Mesenchymal stem cell (in vitro differentiated cells and primary cell): ENCODE results near the gene SERPINB11.

Experiments
- DNase-seq: peaks from one replicate; pipeline ENCODE4 v3.0.0-alpha.2; 2013
- H2AFZ ChIP-seq: one replicate; pipeline ENCODE4 v1.6.1; 2013; ENCODE audit warnings: low read depth, mild to moderate bottlenecking, control low read depth, inconsistent platforms, low read length, moderate library complexity
- H2AK5ac ChIP-seq: 2 replicates; pipeline ENCODE4 v1.6.1; 2013; ENCODE audit warnings: low read length, moderate library complexity, mild to moderate bottlenecking, inconsistent platforms; ENCODE audit not compliant: severe bottlenecking
- H2BK120ac ChIP-seq: one replicate; pipeline ENCODE4 v1.6.1; 2013; ENCODE audit warnings: low read depth, mild to moderate bottlenecking, inconsistent platforms, low read length, moderate library complexity
- H2BK12ac ChIP-seq, 2 experiments: one replicate each; pipeline ENCODE4 v1.6.1; 2013; ENCODE audit warnings: inconsistent platforms in 2 of 2, low read length in 2 of 2, mild to moderate bottlenecking in 2 of 2, moderate library complexity in 2 of 2, control low read depth in 1 of 2
- H2BK15ac ChIP-seq: one replicate; pipeline ENCODE4 v1.6.1; 2013; ENCODE audit warnings: mild to moderate bottlenecking, low read depth, inconsistent platforms; ENCODE audit not compliant: poor library complexity, severe bottlenecking
- H2BK5ac ChIP-seq: 2 replicates; pipeline ENCODE4 v1.6.1; 2013; ENCODE audit warnings: low read depth, mild to moderate bottlenecking, low read length, control low read depth, inconsistent platforms; ENCODE audit not compliant: poor library complexity, severe bottlenecking
- H3K14ac ChIP-seq, 2 experiments: one replicate each; pipeline ENCODE4 v1.6.1; 2013; ENCODE audit warnings: inconsistent platforms in 2 of 2, low read length in 2 of 2, control low read depth in 1 of 2, mild to moderate bottlenecking in 1 of 2, moderate library complexity in 1 of 2
- H3K18ac ChIP-seq, 2 experiments: one replicate each; pipeline ENCODE4 v1.6.1; 2013; ENCODE audit warnings: inconsistent platforms in 2 of 2, low read length in 2 of 2, control low read depth in 1 of 2, low read depth in 1 of 2, mild to moderate bottlenecking in 1 of 2
- H3K23ac ChIP-seq, 2 experiments: one replicate each; pipeline ENCODE4 v1.6.1; 2013; ENCODE audit warnings: inconsistent platforms in 2 of 2, low read length in 2 of 2, mild to moderate bottlenecking in 2 of 2, moderate library complexity in 2 of 2, control low read depth in 1 of 2
- H3K27ac ChIP-seq: 2 replicates; pipeline ENCODE4 v1.5.1; 2013; ENCODE audit warnings: mild to moderate bottlenecking, moderate library complexity, low read length, control low read depth, inconsistent platforms; ENCODE audit not compliant: poor library complexity, severe bottlenecking
- H3K27me3 ChIP-seq, 2 experiments: 2 replicates each; pipeline versions ENCODE4 v1.6.1 to v1.7.0; 2013; ENCODE audit warnings: low read length in 2 of 2, mild to moderate bottlenecking in 2 of 2, moderate library complexity in 2 of 2, control low read depth in 1 of 2, inconsistent platforms in 1 of 2; ENCODE audit not compliant: control insufficient read depth in 1 of 2, insufficient read depth in 1 of 2
- H3K36me3 ChIP-seq, 2 experiments: 2 replicates each; pipeline versions ENCODE4 v1.6.1 to v1.7.0; 2013; ENCODE audit warnings: low read length in 2 of 2, control low read depth in 1 of 2, inconsistent platforms in 1 of 2, low read depth in 1 of 2, mild to moderate bottlenecking in 1 of 2; ENCODE audit not compliant: insufficient read depth in 2 of 2, control insufficient read depth in 1 of 2
- H3K4ac ChIP-seq, 2 experiments: one replicate each; pipeline ENCODE4 v1.6.1; 2013; ENCODE audit warnings: inconsistent platforms in 2 of 2, low read length in 2 of 2, mild to moderate bottlenecking in 2 of 2, moderate library complexity in 2 of 2, control low read depth in 1 of 2, low read depth in 1 of 2
- H3K4me1 ChIP-seq: 2 replicates; pipeline ENCODE4 v1.6.1; 2013; ENCODE audit warnings: low read depth, low read length, control low read depth; ENCODE audit not compliant: control insufficient read depth, insufficient read depth
- H3K4me2 ChIP-seq: 2 replicates; pipeline ENCODE4 v1.6.1; 2013; ENCODE audit warnings: low read length, mild to moderate bottlenecking, inconsistent platforms; ENCODE audit not compliant: poor library complexity, severe bottlenecking
- H3K4me3 ChIP-seq, 2 experiments: 2 replicates each; pipeline versions ENCODE4 v1.5.1 to v1.7.0; 2013; ENCODE audit warnings: low read length in 2 of 2, mild to moderate bottlenecking in 2 of 2, control low read depth in 1 of 2, low read depth in 1 of 2; ENCODE audit not compliant: insufficient read depth in 1 of 2
- H3K79me1 ChIP-seq: replicated peaks from 2 replicates; pipeline ENCODE4 v1.6.1; 2013; ENCODE audit warnings: mild to moderate bottlenecking, control low read depth, low read length, inconsistent platforms; ENCODE audit not compliant: poor library complexity, severe bottlenecking
- H3K9ac ChIP-seq: 2 replicates; pipeline ENCODE4 v1.7.0; 2013; ENCODE audit warnings: mild to moderate bottlenecking, low read length, moderate library complexity
- H3K9me3 ChIP-seq: 2 replicates; pipeline ENCODE4 v1.7.0; 2013; ENCODE audit warnings: mild to moderate bottlenecking, low read length; ENCODE audit not compliant: control insufficient read depth
- H4K8ac ChIP-seq: one replicate; pipeline ENCODE4 v1.6.1; 2013; ENCODE audit warnings: inconsistent platforms, mild to moderate bottlenecking, low read length, moderate library complexity
- H4K91ac ChIP-seq: one replicate; pipeline ENCODE4 v1.6.1; 2013; ENCODE audit warnings: mild to moderate bottlenecking, low read length, inconsistent platforms
- WGBS: methylation state at CpG from one replicate; pipeline ENCODE4 v1.1.7; 2013; ENCODE audit warnings: mixed read lengths; 5-methylcytosine and 5-hydroxymethylcytosine counted together

Gene SERPINB11

DNA sequence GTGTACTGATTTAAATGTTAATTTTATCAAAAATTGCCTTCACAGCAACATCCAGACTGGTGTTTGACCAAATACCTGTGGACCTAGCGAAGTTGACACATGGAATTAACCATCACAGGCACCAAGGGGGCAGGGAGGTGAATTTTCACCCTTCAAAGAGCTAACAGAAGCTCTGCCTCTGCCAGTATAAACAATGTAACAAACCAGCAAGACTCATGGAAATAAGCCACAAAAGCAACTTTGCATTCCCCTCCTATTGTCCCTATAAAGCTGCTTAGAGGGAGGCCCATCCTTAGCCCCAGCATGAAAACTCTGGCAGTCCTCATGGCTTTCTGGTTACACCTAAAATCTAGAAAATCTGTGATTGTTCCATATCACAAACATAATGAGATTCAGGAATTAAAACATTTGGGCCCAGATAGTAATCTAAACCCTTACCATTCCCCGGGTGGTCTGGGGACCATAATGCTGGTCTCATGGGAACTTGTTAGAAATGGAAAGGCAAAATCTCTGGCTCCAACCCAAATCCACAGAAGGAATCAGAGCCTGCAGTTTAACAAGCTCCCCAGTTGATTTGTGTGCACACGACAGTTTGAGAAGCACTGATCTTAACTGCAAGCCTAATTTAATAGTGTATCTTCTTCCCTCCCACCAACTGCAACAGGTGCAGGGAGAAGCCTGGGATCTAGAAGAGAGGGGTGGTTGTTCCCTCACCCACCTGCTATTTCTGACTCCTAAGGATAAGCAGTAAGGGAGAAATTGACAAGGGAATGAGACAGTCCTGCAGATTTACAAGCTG lies 23.1 kb downstream of the SERPINB11 start:
- DNase-seq, result no peak
- Histone ChIP-seq H3K18ac (no peak overlapping the region), H3K36me3 (no peaks in the 10 kb centered on the region), H3K4me1 (no peaks in the 10 kb centered on the region), H4K8ac (no peak overlapping the region), H3K79me1 (no peaks in the 10 kb centered on the region), H3K4ac (no peak overlapping the region), H3K23ac (no peak overlapping the region), H2BK15ac (no peak overlapping the region), H3K9me3 (no peaks in the 10 kb centered on the region), H3K4me3 (no peak overlapping the region), H3K14ac (no peak overlapping the region), H2AFZ (no peak overlapping the region), H3K4me2 (no peak overlapping the region), H2AK5ac (no peak overlapping the region), H3K9ac (no peak overlapping the region), H2BK12ac (no peak overlapping the region), H3K27me3 (no peaks in the 10 kb centered on the region), H3K27ac (no peak overlapping the region), H2BK120ac (no peak overlapping the region), H2BK5ac (no peak overlapping the region), H4K91ac (no peak overlapping the region)
- whole genome bisulfite sequencing, result 37% methylated on average over 2 of the region's 3 CpGs

DNA sequence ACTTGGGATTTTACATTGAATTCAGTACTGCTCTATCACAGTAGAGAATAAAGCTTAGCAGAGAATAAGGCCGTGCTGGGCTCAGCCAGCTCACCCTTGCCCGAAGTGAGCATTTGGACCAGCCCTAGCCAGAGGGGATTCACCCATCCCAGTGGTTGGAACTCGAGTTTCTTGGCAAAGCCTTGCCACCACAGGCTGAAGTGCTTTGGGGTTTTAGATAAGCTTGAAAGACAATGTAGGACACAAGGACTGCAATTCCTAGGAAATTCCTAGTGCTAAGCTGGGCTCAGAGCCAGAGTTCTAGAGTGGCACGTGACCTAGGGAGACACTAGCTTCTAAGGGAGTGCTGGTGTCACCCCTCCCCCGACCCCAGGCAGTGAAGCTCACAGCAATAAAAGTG lies 28.0 kb downstream of the SERPINB11 start:
- Histone ChIP-seq H3K9ac (no peak overlapping the region), H2AK5ac (no peak overlapping the region), H3K14ac (no peak overlapping the region), H3K36me3 (no peaks in the 10 kb centered on the region), H3K23ac (peak overlapping the region in 1 of 2 experiments; percentile 11), H4K91ac (no peak overlapping the region), H2BK120ac (no peak overlapping the region), H3K27me3 (peaks cover 0 to 6% of the 10 kb centered on the region in 2 experiments), H2AFZ (no peak overlapping the region), H2BK15ac (no peak overlapping the region), H3K18ac (no peak overlapping the region), H3K4me3 (no peak overlapping the region), H3K27ac (no peak overlapping the region), H3K4me2 (no peak overlapping the region), H2BK12ac (no peak overlapping the region), H4K8ac (no peak overlapping the region), H3K79me1 (no peaks in the 10 kb centered on the region), H3K9me3 (no peaks in the 10 kb centered on the region), H3K4me1 (no peaks in the 10 kb centered on the region), H2BK5ac (no peak overlapping the region), H3K4ac (no peak overlapping the region)
- 51% methylated on average over 5 of the region's 5 CpGs for WGBS
- DNase-seq, result no peak

DNA sequence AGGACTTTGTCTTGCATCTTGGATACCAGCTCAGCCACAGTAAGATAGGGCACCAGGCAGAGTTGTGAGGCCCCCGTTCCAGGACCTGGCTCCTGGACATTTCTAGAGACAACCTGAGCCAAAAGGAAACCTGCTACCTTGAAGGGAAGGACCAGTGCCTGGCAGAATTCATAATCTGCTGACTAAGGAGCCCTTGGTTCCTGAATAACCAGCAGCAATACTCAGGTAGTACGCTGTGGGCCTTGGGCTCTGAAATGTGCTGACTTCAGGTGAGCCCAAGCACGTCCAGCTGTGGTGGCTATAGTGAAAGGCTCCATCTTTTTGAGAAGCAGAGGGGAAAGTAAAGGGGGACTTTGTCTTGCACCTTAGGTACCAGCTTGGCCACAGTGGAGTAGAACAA lies 28.5 kb downstream of the SERPINB11 start:
- Histone ChIP-seq H2BK5ac (no peak overlapping the region), H3K18ac (no peak overlapping the region), H2AK5ac (no peak overlapping the region), H2BK15ac (no peak overlapping the region), H3K27ac (no peak overlapping the region), H3K4me3 (no peak overlapping the region), H3K36me3 (no peaks in the 10 kb centered on the region), H4K8ac (no peak overlapping the region), H2BK120ac (no peak overlapping the region), H3K23ac (no peak overlapping the region), H3K79me1 (no peaks in the 10 kb centered on the region), H3K9me3 (no peaks in the 10 kb centered on the region), H2BK12ac (no peak overlapping the region), H3K14ac (no peak overlapping the region), H4K91ac (no peak overlapping the region), H3K4ac (no peak overlapping the region), H3K4me1 (no peaks in the 10 kb centered on the region), H2AFZ (no peak overlapping the region), H3K9ac (no peak overlapping the region), H3K4me2 (no peak overlapping the region), H3K27me3 (peaks cover 0 to 6% of the 10 kb centered on the region in 2 experiments)
- WGBS, result 81% methylated on average over 3 of the region's 3 CpGs
- no peak for DNase-seq

DNA sequence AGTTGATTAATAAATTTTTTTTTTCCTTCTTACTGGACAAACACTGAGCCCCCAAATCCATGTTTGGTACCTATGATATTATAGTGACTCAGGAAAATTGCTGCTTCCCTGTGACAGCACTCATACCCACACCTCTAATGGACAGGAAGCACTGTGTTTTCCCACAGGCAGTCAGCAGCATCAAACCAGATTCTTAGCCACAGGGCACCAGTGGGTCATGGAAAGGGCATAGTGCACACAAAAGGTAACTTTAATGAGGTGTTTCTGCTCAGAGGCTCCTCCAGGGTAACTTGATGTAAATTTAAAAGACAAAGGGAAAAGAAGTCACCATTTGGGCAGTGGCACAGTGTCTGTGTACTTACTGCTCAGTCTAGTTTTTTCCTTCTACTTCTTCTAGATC lies 34.1 kb downstream of the SERPINB11 start:
- Histone ChIP-seq H3K79me1 (no peaks in the 10 kb centered on the region), H4K91ac (no peak overlapping the region), H2BK5ac (no peak overlapping the region), H3K9ac (no peak overlapping the region), H3K27me3 (peaks cover 1 to 3% of the 10 kb centered on the region in 2 experiments), H3K14ac (no peak overlapping the region), H2BK120ac (no peak overlapping the region), H3K4me1 (no peaks in the 10 kb centered on the region), H2AFZ (no peak overlapping the region), H3K36me3 (no peaks in the 10 kb centered on the region), H3K18ac (no peak overlapping the region), H2AK5ac (no peak overlapping the region), H3K27ac (no peak overlapping the region), H3K4me3 (no peak overlapping the region), H2BK12ac (no peak overlapping the region), H3K9me3 (no peaks in the 10 kb centered on the region), H2BK15ac (no peak overlapping the region), H3K4ac (no peak overlapping the region), H4K8ac (no peak overlapping the region), H3K4me2 (no peak overlapping the region), H3K23ac (no peak overlapping the region)
- DNase-seq, result no peak
